GM19035 (cell line): Measurements from ENCODE around the gene RAB31.

Source experiments
- ATAC-seq: cut with Tn5 transposase; IDR thresholded peaks from one replicate; pipeline ENCODE4 v1.9.1; 2021; ENCODE audit not compliant: unreplicated experiment

Gene RAB31

GRCh38 chr18:9787712-9788111 lies 79.6 kb downstream of the RAB31 start:
- ATAC-seq, result no peak

GRCh38 chr18:9788140-9788539 lies 80.0 kb downstream of the RAB31 start:
- no peak for ATAC-seq

- ATAC-seq, result no peak
Measured at GRCh38 chr18:9788860-9789259, 80.8 kb downstream of the RAB31 start.

GRCh38 chr18:9790261-9790660 lies 82.2 kb downstream of the RAB31 start:
- ATAC-seq, result no peak

- ATAC-seq, result no peak
Measured at GRCh38 chr18:9791991-9792390, 83.9 kb downstream of the RAB31 start.

- ATAC-seq, result no peak
Measured at GRCh38 chr18:9792565-9793245, 84.6 kb downstream of the RAB31 start.

- no peak for ATAC-seq
Measured at GRCh38 chr18:9796011-9796410, 87.9 kb downstream of the RAB31 start.

- no peak for ATAC-seq
Measured at GRCh38 chr18:9796935-9797549, 88.9 kb downstream of the RAB31 start.

- no peak for ATAC-seq
Measured at GRCh38 chr18:9802175-9803062, 94.3 kb downstream of the RAB31 start.

- no peak for ATAC-seq
Measured at GRCh38 chr18:9803063-9803697, 95.1 kb downstream of the RAB31 start.

- no peak for ATAC-seq
Measured at GRCh38 chr18:9803698-9804516, 95.8 kb downstream of the RAB31 start.

GRCh38 chr18:9804517-9805104 lies 96.5 kb downstream of the RAB31 start:
- no peak for ATAC-seq

GRCh38 chr18:9806905-9807304 lies 98.8 kb downstream of the RAB31 start:
- no peak for ATAC-seq

- ATAC-seq, result no peak
Measured at GRCh38 chr18:9808295-9809241, 100.5 kb downstream of the RAB31 start.

- ATAC-seq, result no peak
Measured at GRCh38 chr18:9809697-9810096, 101.6 kb downstream of the RAB31 start.

- no peak for ATAC-seq
Measured at GRCh38 chr18:9810299-9810698, 102.2 kb downstream of the RAB31 start.

- no peak for ATAC-seq
Measured at GRCh38 chr18:9810994-9811705, 103.0 kb downstream of the RAB31 start.

GRCh38 chr18:9811978-9812377 lies 103.9 kb downstream of the RAB31 start:
- no peak for ATAC-seq
